ENCODE measurements around the gene FRZB. TPM values are rescaled to one million over a fixed set of nuclear protein-coding genes. Genes with fewer than 3 reads are reported as not detected.

The FRZB gene
- total RNA-seq, 1 experiment from 2014 or later: 0.21 TPM

DNA sequence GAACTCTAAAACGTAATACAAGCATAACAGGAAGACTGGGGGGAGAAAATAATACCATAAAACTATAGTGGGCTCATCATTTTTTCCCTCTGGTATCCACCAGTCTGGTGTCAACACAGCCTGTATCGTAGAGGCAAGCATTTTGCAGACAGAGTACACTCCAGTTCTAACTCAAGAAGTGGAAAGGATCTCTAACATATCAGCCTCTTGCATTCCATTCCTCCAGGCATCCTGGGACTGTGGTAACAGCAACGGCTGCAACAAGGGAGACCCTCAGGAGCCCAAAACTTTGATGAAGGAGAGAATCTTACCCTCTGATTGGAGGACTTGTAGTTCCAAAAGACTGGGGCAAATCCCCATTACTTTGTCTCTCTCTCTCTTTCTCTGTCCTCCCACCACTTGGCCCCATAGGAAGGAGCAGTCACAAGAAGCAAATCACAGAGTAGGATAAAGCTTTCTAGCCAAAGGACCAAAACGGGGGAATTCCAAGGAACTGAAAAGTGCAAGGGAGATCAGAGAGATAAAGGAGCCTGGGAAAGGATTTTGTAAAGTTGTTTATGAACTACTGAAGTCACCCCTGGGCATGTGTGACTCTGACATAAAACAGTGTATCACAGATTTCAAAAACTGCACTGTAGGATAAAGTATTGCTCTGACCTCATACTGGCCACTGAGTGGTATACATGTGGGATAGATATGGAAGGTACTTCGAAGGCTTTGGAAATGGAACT is 11.9 kb downstream of the FRZB start:
- intact Hi-C loops (cut with micrococcal nuclease; ENCODE audit: unreplicated experiment): no loop called here
- DNase-seq: no peak
- TF ChIP-seq, protein P1, sequence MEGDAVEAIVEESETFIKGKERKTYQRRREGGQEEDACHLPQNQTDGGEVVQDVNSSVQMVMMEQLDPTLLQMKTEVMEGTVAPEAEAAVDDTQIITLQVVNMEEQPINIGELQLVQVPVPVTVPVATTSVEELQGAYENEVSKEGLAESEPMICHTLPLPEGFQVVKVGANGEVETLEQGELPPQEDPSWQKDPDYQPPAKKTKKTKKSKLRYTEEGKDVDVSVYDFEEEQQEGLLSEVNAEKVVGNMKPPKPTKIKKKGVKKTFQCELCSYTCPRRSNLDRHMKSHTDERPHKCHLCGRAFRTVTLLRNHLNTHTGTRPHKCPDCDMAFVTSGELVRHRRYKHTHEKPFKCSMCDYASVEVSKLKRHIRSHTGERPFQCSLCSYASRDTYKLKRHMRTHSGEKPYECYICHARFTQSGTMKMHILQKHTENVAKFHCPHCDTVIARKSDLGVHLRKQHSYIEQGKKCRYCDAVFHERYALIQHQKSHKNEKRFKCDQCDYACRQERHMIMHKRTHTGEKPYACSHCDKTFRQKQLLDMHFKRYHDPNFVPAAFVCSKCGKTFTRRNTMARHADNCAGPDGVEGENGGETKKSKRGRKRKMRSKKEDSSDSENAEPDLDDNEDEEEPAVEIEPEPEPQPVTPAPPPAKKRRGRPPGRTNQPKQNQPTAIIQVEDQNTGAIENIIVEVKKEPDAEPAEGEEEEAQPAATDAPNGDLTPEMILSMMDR (IDR thresholded peaks at IDR 0.05; ENCODE audit: unreplicated experiment): no peak
- BruUV-seq (replicated peaks): no TSS peak
- H3K4me3 Mint-ChIP-seq (ENCODE audit: low read depth, unreplicated experiment): no peak overlapping the region
- H3K27me3 Mint-ChIP-seq (ENCODE audit: unreplicated experiment): no peaks in the 10 kb centered on the region
- CTCF ChIA-PET: no interaction called here
- no peaks in the 10 kb centered on the region for H3K4me1 Mint-ChIP-seq (ENCODE audit: low read depth, unreplicated experiment)
- H3K27ac Mint-ChIP-seq (ENCODE audit: unreplicated experiment): no peak overlapping the region
- no peaks in the 10 kb centered on the region for H3K9me3 Mint-ChIP-seq (ENCODE audit: low read depth, unreplicated experiment)
- no peaks in the 10 kb centered on the region for H3K36me3 Mint-ChIP-seq (ENCODE audit: insufficient read depth, unreplicated experiment)

DNA sequence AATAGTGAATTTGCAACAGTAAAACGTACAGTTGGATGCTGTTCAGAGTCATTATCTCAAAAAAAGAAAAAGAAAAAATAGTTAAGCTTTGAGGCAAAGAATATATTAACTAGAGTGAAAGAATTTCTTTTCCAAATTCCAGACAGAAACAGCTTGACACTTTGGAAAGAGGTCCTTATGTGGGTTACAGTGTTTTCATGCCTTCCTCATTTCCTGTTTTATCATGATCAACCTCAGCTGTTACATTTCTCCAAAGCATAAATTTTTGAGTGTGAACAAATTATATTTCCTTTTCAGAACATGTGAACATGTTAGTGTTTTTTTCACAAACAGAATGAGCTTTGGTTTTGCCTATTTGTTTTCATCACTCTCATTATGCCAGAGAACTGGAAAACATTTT is 13.6 kb downstream of the FRZB start:
- Mint-ChIP-seq H3K36me3 (ENCODE audit: insufficient read depth, unreplicated experiment) (no peaks in the 10 kb centered on the region), H3K9me3 (ENCODE audit: low read depth, unreplicated experiment) (no peaks in the 10 kb centered on the region), H3K4me3 (ENCODE audit: low read depth, unreplicated experiment) (no peak overlapping the region), H3K27ac (ENCODE audit: unreplicated experiment) (no peak overlapping the region), H3K4me1 (ENCODE audit: low read depth, unreplicated experiment) (no peaks in the 10 kb centered on the region), H3K27me3 (ENCODE audit: unreplicated experiment) (no peaks in the 10 kb centered on the region)
- DNase-seq: no peak
- CTCF ChIA-PET: no interaction called here
- no TSS peak for BruUV-seq (replicated peaks)
- TF ChIP-seq, protein P1 (IDR thresholded peaks at IDR 0.05; ENCODE audit: unreplicated experiment): no peak
- intact Hi-C loops (cut with micrococcal nuclease; ENCODE audit: unreplicated experiment): no loop called here

DNA sequence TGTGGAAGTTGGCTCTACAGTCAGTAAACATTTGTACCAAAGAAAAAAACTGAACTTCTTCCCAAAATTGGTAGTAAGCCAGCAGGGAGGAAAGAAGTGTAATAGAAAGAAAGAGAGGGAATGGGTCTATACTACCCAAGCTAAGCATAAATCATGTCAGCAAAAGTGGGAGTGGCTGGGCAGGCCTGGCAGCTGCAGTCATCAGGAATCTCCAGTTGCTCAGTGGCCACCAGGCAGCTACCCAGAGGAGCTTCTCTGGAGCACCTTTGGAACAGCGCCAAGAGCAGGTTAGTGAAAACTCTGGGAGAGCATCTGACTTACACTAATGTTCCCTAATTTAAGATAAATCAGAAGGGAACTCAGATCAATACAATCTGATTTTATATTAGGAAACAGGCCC is 14.3 kb downstream of the FRZB start:
- Mint-ChIP-seq H3K27me3 (ENCODE audit: unreplicated experiment) (no peaks in the 10 kb centered on the region), H3K4me1 (ENCODE audit: low read depth, unreplicated experiment) (no peaks in the 10 kb centered on the region), H3K36me3 (ENCODE audit: insufficient read depth, unreplicated experiment) (no peaks in the 10 kb centered on the region), H3K27ac (ENCODE audit: unreplicated experiment) (no peak overlapping the region), H3K4me3 (ENCODE audit: low read depth, unreplicated experiment) (no peak overlapping the region), H3K9me3 (ENCODE audit: low read depth, unreplicated experiment) (no peaks in the 10 kb centered on the region)
- no TSS peak for BruUV-seq (replicated peaks)
- DNase-seq: peak; percentile 8
- intact Hi-C loops (cut with micrococcal nuclease; ENCODE audit: unreplicated experiment): no loop called here
- CTCF ChIA-PET: no interaction called here
- TF ChIP-seq, protein P1 (IDR thresholded peaks at IDR 0.05; ENCODE audit: unreplicated experiment): no peak

DNA sequence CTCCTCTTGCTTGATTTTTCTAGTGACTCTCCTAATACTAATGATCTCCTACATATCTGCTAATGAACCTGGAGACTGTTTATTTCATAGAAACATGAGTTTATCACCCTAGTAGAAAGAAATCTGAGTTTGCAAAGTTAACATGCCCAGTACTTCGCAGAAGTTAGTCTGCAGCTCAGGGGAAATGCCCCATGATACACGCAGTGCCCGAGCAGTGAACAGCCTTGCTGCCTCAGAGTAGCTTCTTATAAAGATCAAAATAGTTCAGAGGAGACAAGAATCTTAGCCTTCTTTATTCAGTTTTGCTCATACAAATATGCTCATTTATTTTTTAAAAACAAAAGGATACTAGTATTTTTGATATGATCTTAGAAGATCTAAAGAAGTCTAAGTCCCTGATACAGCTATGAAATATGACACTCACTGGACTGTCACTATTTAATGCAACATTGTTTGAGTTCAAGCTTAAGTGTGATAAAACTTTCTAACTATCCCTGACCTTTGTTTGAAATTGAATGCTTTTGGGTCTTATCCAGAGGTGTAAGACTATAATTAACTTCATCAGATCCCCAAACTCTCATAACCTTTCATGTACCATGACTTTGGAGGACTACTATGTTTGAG is 20.5 kb downstream of the FRZB start:
- Mint-ChIP-seq H3K4me1 (ENCODE audit: low read depth, unreplicated experiment) (no peaks in the 10 kb centered on the region), H3K36me3 (ENCODE audit: insufficient read depth, unreplicated experiment) (no peaks in the 10 kb centered on the region), H3K4me3 (ENCODE audit: low read depth, unreplicated experiment) (no peak overlapping the region), H3K9me3 (ENCODE audit: low read depth, unreplicated experiment) (no peaks in the 10 kb centered on the region), H3K27ac (ENCODE audit: unreplicated experiment) (no peak overlapping the region), H3K27me3 (ENCODE audit: unreplicated experiment) (no peaks in the 10 kb centered on the region)
- intact Hi-C loops (cut with micrococcal nuclease; ENCODE audit: unreplicated experiment): no loop called here
- TF ChIP-seq, protein P1 (IDR thresholded peaks at IDR 0.05; ENCODE audit: unreplicated experiment): no peak
- no peak for DNase-seq
- no TSS peak for BruUV-seq (replicated peaks)
- CTCF ChIA-PET: interaction anchor here (0.5 kb wide), 1 partner anchor 26 kb away, joined by 3 read pairs; no protein-coding TSS in a partner anchor
